HG03196 (cell line): ENCODE data around the gene SPO11.
"Not testable (repeated sequence)": the region's sequence is repeated elsewhere in the genome, so short reads cannot be mapped to it uniquely, and the experiment has no call there.

Source experiments
- ATAC-seq: cut with Tn5 transposase; IDR thresholded peaks from one replicate; pipeline ENCODE4 v1.9.1; 2021; ENCODE audit not compliant: unreplicated experiment

SPO11 gene

GRCh38 chr20:57332105-57333089 is 2.8 kb downstream of the SPO11 start:
- no peak for ATAC-seq

GRCh38 chr20:57335392-57335791 is 5.8 kb downstream of the SPO11 start:
- ATAC-seq, result no peak

- no peak for ATAC-seq
These were observed 12.1 kb downstream of the SPO11 start for GRCh38 chr20:57341663-57342062.

DNA sequence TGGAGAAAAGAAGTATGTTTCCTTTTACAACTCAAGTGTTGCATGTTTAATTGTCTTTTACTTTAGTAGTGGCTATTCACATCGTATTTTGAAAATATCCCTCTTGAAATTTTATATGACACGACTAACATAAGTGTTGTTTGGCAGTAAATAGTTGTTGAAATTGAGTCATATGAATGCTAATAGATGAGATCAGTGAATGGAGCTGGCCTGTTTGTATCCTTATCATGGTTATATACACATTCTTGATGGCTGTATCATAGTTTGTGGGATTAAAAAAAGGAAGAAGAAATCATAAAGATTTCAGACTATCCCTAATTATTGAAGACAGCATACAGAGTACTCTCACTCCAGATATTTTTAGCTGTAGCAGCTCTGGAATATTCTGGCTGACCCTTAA is 13.2 kb downstream of the SPO11 start:
- ATAC-seq, result no peak

DNA sequence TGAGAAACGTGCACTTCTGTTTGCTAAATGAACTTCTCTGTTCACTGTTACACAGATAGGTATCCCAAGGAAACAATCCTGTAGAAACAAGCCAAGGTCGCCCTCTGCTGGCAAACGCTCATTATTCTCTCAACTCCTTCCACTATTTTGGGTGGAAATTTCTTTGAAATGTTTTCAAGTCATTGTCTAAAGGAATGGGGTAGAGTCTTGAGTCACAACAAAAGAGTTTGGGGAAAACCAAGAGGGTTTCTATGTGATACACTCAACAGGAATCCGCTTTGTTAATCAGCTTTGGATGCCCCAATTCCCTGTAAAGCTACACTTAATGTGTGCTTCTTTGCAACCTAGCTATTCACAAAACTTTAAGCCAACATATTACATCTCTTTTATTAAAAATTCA is 16.9 kb downstream of the SPO11 start:
- no peak for ATAC-seq

- ATAC-seq, result no peak
These were observed 17.8 kb downstream of the SPO11 start for GRCh38 chr20:57347393-57347792.

DNA sequence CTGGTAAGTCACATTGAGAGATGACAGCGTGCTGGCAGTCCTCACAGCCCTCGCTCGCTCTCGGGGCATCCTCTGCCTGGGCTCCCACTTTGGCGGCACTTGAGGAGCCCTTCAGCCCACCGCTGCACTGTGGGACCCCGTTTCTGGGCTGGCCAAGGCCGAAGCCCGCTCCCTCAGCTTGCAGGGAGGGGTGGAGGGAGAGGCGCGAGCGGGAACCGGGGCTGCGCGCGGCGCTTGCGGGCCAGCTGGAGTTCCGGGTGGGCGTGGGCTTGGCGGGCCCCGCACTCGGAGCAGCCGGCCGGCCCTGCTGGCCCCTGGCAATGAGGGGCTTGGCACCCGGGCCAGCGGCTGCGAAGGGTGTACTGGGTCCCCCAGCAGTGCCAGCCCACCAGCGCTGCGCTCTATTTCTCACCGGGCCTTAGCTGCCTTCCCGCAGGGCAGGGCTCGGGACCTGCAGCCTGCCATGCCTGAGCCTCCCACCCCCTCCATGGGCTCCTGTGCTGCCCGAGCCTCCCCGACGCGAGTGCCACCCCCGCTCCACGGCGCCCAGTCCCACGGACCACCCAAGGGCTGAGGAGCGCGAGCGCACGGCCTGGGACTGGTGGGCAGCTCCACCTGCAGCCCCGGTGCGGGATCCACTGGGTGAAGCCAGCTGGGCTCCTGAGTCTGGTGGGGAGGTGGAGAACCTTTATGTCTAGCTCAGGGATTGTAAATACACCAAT is 18.8 kb downstream of the SPO11 start:
- not testable (repeated sequence) for ATAC-seq

- not testable (repeated sequence) for ATAC-seq
These were observed 19.4 kb downstream of the SPO11 start for GRCh38 chr20:57348922-57349574.

DNA sequence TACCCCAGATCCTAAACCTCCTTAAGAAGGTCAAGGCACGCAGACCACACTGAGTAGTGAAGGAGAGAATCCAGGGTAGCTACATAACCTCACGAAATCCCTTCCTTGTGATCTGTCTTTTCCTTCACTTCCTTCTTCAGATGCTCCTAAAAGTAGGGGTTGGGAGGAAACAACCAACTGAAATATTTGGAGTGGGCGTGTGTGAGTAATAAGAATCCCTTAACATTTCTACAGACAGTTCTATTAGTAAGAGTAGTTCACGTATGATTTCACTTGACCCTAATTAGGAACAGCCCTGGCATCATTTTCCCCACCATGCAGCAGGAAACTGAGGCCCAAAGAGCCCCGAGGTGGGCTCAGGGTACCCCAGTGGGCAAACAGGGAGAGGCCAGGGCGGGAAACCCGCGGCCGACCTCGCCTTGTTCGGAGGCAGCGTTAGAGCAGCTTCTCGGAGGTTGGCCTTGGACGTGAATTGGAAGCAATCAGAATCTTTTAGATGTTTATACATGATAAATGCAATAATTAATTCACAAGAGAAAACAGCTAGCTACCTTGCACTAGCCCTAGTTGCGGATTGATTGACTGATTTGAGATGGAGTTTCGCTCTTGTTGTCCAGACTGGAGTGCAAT is 20.6 kb downstream of the SPO11 start:
- no peak for ATAC-seq

- not testable (repeated sequence) for ATAC-seq
These were observed 21.1 kb downstream of the SPO11 start for GRCh38 chr20:57350726-57351041.

DNA sequence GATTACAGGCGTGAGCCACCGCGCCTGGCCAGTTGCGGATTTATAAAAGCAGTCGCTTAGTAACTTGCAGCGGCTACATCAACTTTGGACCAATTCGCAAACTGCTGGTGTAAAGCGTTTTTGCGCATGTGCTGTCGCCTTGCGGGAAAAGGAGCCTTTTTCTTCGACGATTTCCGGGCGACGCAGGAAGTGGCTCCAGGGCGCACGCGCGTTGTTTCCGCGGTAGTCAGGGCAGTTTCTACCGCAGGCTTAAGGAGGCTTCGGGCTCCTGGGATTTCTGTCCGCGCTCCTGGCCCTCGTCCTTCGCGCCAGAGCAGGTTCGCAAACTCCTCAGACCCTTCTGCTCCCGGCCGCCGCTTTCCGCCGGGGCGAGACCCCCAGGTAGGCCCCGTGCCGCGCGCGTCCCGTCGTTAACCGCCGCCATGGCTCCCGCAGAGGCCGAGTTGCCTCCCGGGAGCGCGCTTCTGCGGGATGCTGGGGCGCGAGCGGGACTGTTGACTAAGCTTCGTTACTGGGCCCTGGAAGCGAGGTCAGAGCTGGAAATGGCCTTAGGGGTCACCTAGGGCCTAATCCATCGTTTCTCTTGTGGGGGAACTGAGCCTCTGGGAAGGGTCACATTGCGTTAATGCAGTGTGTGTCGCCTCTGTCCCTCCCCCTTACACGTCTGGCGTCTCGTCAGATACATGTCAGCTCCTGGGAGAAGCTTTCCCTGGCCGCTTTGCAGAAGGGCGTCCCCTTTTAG is 21.6 kb downstream of the SPO11 start, which contains the start of gene RAE1:
Gene RAE1, plus strand, starts transcription at position 214 of the 742 bp plus-strand sequence. CDS start 2,784 bp downstream, outside the sequence.
- peak; percentile 72 for ATAC-seq

- no peak for ATAC-seq
These were observed 22.7 kb downstream of the SPO11 start for GRCh38 chr20:57352305-57352704.

DNA sequence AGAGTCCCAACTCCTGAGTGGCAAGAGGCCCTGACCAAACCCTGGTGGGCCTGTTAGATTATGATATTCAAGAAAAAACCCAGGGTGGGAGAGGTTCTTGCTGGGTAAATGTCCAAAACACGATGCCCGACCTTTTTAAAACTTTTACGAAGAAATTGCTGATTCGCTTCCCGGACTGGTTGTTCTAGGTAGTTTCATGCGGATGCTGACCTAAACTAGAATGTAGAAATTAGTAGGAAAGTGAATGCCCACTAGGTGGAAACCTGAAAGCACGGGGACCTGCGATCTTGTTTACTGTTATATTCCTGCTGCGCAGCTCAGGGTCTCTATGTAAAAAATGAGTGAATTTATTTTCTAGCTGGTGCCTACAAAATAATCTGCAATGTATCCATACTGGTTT is 23.7 kb downstream of the SPO11 start:
- no peak for ATAC-seq

DNA sequence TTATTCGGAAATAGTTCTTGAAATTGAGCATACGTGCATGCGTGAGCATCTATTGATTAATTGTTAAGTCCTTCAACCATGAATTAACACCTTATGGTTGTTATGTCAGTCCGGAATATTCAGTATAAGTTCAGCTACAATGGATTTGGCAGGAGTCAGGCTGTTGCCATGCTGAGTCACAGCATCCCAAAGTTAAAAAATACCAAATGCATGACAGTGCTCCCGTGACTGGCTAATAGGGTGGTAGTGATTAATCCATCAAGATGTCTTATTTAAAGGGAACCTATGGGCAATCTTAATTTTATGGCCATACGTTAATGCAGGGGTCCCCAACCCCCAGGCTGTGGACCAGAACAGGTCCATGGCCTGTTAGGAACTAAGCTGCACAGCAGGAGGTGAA is 31.9 kb downstream of the SPO11 start:
- ATAC-seq, result no peak

DNA sequence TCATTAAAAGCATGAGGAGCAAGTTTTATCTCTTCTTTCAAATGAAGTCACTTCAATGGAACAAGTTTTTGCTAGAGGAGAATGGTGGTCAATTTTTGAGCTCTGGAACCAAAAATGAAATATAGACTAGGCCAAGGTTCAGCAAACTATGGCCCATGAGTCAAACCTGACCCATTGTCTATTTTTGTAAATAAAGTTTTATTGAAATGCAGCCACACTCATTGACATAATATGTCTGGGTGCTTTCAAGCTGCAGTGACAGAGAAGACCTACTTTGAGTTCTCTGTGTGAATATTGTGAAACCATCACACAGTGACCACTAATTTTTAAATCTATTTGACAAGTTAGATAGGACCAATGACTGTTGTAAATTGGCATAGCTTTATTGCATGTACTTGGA is 34.8 kb downstream of the SPO11 start:
- ATAC-seq, result no peak

GRCh38 chr20:57369596-57369995 is 40.0 kb downstream of the SPO11 start:
- no peak for ATAC-seq

- no peak for ATAC-seq
These were observed 40.7 kb downstream of the SPO11 start for GRCh38 chr20:57370316-57370715.

- no peak for ATAC-seq
These were observed 41.8 kb downstream of the SPO11 start for GRCh38 chr20:57371363-57371762.

DNA sequence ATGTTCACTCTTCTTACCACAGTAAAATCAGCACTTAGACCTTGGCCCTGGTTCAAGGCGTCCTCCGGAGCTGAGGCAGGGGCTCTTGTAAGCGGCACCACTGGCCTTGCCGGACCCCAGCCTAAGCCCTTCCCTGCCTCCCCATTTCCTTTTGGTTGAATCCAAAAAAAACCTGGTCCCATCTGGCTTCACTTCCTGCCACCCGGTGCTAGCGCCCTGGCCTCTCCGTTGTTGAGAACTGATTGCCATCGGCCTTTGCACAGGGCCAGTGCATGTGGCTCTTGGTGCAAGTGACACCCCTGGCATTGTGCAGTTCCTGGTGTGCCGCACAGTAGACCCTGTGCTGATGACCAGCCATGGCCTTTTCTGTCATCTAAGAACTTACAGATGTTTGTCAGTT is 42.6 kb downstream of the SPO11 start:
- no peak for ATAC-seq

- no peak for ATAC-seq
These were observed 43.2 kb downstream of the SPO11 start for GRCh38 chr20:57372581-57373350.
